HEK293 (cell line): Measurements from ENCODE around the gene RGS9.

ENCODE experiments used
- CTCF ChIA-PET: fragments of 350-600 bp; formaldehyde crosslinking; extraction: SDS; loops from one replicate; lab custom pipeline; 2021; ENCODE audit warnings: antibody characterized with exemption; lab: Yijun Ruan, JAX
- POLR2A ChIA-PET: fragments of 300-600 bp; formaldehyde crosslinking; extraction: SDS; loops from one replicate; lab custom pipeline; 2020; ENCODE audit warnings: antibody characterized with exemption, inconsistent platforms; lab: Yijun Ruan, JAX
- H3K27ac ChIP-seq: fragments of 200-500 bp; sonication (Bioruptor generic); 2 replicates; pipeline ENCODE4 v1.5.1; 2014; ENCODE audit warnings: low read depth, low read length, control low read depth, inconsistent platforms; ENCODE audit errors: extremely low read depth
- H3K36me3 ChIP-seq, 2 experiments: fragments of 200-500 bp in 1 of 2; sonication (Bioruptor generic) in 1 of 2; 1 replicate in 1 of 2; 2 replicates in 1 of 2; pipeline ENCODE4 v1.5.1; 2014 to 2017; ENCODE audit warnings: inconsistent platforms in 2 of 2, low read length in 2 of 2; ENCODE audit not compliant: control insufficient read depth in 2 of 2, insufficient read depth in 1 of 2
- H3K4me1 ChIP-seq: fragments of 200-500 bp; sonication (Bioruptor generic); 2 replicates; pipeline ENCODE4 v1.5.1; 2014; ENCODE audit warnings: mild to moderate bottlenecking, low read length, inconsistent platforms; ENCODE audit not compliant: control insufficient read depth, insufficient read depth
- H3K4me3 ChIP-seq: 2 replicates; pipeline ENCODE4 v1.5.1; 2011; ENCODE audit warnings: low read depth, mild to moderate bottlenecking, control low read depth, low read length, moderate library complexity
- H3K9me3 ChIP-seq: fragments of 200-500 bp; sonication (Bioruptor generic); 2 replicates; pipeline ENCODE4 v1.5.1; 2014; ENCODE audit warnings: low read depth, low read length, inconsistent platforms; ENCODE audit not compliant: control insufficient read depth, insufficient read depth
- HOXC10 ChIP-seq: sonication (generic); formaldehyde crosslinking; IDR thresholded peaks from 2 replicates; pipeline ENCODE4 v1.8.1; 2023; ENCODE audit warnings: mild to moderate bottlenecking, missing genetic modification reagents
- PRDM1 ChIP-seq: fragments of 450-650 bp; formaldehyde crosslinking; IDR thresholded peaks from 2 replicates; pipeline ENCODE4; 2016; ENCODE audit warnings: missing biosample characterization, missing genetic modification characterization
- REPIN1 ChIP-seq: fragments of 450-650 bp; formaldehyde crosslinking; IDR thresholded peaks from 2 replicates; pipeline ENCODE4 v1.5.1; 2017; ENCODE audit warnings: missing biosample characterization, missing genetic modification characterization, low read depth
- SALL2 ChIP-seq: fragments of 450-650 bp; formaldehyde crosslinking; IDR thresholded peaks from 2 replicates; pipeline ENCODE4 v1.5.0; 2017; ENCODE audit warnings: missing biosample characterization, mild to moderate bottlenecking, missing genetic modification characterization, borderline replicate concordance
- ZBTB10 ChIP-seq: fragments of 450-650 bp; formaldehyde crosslinking; IDR thresholded peaks from 2 replicates; pipeline ENCODE4 v1.5.1; 2016; ENCODE audit warnings: missing biosample characterization, missing genetic modification characterization
- ZBTB48 ChIP-seq: fragments of 450-650 bp; formaldehyde crosslinking; IDR thresholded peaks from 2 replicates; pipeline ENCODE4 v1.5.1; 2016; ENCODE audit warnings: missing biosample characterization, missing genetic modification characterization
- ZFHX2 ChIP-seq: fragments of 450-650 bp; formaldehyde crosslinking; conservative IDR thresholded peaks from 2 replicates; pipeline ENCODE4 v1.5.1; 2016; ENCODE audit warnings: missing biosample characterization, missing genetic modification characterization
- ZNF138 ChIP-seq: fragments of 450-650 bp; formaldehyde crosslinking; IDR thresholded peaks from 2 replicates; pipeline ENCODE4 v1.5.1; 2016; ENCODE audit warnings: missing biosample characterization, missing genetic modification characterization, borderline replicate concordance
- ZNF26 ChIP-seq: fragments of 450-650 bp; formaldehyde crosslinking; IDR thresholded peaks from 2 replicates; pipeline ENCODE4 v1.5.1; 2016; ENCODE audit warnings: missing biosample characterization, missing genetic modification characterization
- ZNF423 ChIP-seq: fragments of 450-650 bp; formaldehyde crosslinking; IDR thresholded peaks from 2 replicates; pipeline ENCODE4 v1.5.1; 2016; ENCODE audit warnings: missing biosample characterization, missing genetic modification characterization
- ZNF510 ChIP-seq: fragments of 450-650 bp; formaldehyde crosslinking; IDR thresholded peaks from 2 replicates; pipeline ENCODE4 v1.5.1; 2018; ENCODE audit warnings: mild to moderate bottlenecking, missing genetic modification characterization, missing biosample characterization; ENCODE audit not compliant: insufficient replicate concordance
- ZNF596 ChIP-seq: fragments of 450-650 bp; IDR thresholded peaks from 2 replicates; pipeline ENCODE4 v1.5.0; 2018; ENCODE audit warnings: missing biosample characterization, mild to moderate bottlenecking, missing genetic modification characterization, moderate library complexity
- ZNF776 ChIP-seq: fragments of 450-650 bp; formaldehyde crosslinking; IDR thresholded peaks from 2 replicates; pipeline ENCODE4 v1.5.0; 2017; ENCODE audit warnings: missing biosample characterization, missing genetic modification characterization, borderline replicate concordance
- ZNF830 ChIP-seq: fragments of 450-650 bp; IDR thresholded peaks from 2 replicates; pipeline ENCODE4 v1.5.0; 2018; ENCODE audit warnings: missing biosample characterization, missing genetic modification characterization, low read depth, mild to moderate bottlenecking, moderate library complexity
- TF ChIP-seq, protein P1 (sequence below): fragments of 450-650 bp; formaldehyde crosslinking; IDR thresholded peaks from 2 replicates; pipeline ENCODE4 v1.5.1; 2016; ENCODE audit warnings: missing biosample characterization, missing genetic modification characterization, borderline replicate concordance

Gene RGS9

DNA sequence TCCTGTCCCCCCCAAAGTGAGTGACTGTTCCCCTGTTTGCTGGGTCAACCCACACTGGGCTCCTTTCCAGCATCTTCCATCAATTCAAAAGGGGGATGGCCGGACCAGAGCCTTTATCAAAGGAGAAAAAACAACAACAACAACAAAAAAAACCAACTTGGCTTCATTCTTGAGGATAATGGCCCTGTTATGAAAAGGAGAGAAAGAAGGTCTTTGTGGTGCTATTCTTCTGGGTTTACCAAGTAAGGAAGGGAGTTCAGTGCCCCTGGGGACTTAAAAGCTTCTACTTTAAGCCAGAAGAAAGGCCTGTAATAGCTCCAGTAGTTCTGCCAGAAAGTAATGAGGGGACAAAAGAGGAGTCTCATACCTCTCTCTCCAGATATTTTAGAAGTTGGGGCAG is 71.5 kb downstream of the RGS9 start (continued):
- TF ChIP-seq, protein P1, sequence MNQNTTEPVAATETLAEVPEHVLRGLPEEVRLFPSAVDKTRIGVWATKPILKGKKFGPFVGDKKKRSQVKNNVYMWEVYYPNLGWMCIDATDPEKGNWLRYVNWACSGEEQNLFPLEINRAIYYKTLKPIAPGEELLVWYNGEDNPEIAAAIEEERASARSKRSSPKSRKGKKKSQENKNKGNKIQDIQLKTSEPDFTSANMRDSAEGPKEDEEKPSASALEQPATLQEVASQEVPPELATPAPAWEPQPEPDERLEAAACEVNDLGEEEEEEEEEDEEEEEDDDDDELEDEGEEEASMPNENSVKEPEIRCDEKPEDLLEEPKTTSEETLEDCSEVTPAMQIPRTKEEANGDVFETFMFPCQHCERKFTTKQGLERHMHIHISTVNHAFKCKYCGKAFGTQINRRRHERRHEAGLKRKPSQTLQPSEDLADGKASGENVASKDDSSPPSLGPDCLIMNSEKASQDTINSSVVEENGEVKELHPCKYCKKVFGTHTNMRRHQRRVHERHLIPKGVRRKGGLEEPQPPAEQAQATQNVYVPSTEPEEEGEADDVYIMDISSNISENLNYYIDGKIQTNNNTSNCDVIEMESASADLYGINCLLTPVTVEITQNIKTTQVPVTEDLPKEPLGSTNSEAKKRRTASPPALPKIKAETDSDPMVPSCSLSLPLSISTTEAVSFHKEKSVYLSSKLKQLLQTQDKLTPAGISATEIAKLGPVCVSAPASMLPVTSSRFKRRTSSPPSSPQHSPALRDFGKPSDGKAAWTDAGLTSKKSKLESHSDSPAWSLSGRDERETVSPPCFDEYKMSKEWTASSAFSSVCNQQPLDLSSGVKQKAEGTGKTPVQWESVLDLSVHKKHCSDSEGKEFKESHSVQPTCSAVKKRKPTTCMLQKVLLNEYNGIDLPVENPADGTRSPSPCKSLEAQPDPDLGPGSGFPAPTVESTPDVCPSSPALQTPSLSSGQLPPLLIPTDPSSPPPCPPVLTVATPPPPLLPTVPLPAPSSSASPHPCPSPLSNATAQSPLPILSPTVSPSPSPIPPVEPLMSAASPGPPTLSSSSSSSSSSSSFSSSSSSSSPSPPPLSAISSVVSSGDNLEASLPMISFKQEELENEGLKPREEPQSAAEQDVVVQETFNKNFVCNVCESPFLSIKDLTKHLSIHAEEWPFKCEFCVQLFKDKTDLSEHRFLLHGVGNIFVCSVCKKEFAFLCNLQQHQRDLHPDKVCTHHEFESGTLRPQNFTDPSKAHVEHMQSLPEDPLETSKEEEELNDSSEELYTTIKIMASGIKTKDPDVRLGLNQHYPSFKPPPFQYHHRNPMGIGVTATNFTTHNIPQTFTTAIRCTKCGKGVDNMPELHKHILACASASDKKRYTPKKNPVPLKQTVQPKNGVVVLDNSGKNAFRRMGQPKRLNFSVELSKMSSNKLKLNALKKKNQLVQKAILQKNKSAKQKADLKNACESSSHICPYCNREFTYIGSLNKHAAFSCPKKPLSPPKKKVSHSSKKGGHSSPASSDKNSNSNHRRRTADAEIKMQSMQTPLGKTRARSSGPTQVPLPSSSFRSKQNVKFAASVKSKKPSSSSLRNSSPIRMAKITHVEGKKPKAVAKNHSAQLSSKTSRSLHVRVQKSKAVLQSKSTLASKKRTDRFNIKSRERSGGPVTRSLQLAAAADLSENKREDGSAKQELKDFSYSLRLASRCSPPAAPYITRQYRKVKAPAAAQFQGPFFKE (tag by site-specific recombination): no peak
- TF ChIP-seq ZNF830: no peak

GRCh38 chr17:65218261-65218660 is 81.1 kb downstream of the RGS9 start:
- Histone ChIP-seq H3K4me3 (no peak overlapping the region), H3K36me3 (no peaks in the 10 kb centered on the region), H3K4me1 (no peaks in the 10 kb centered on the region), H3K9me3 (no peaks in the 10 kb centered on the region), H3K27ac (no peak overlapping the region)
- CTCF ChIA-PET: interaction anchor here (0.7 to 3.6 kb wide), 7 partner anchors 9 to 768 kb away, joined by 3 to 16 read pairs (median 4); no protein-coding TSS in a partner anchor
- POLR2A ChIA-PET: no interaction called here
- no peak for TF ChIP-seq ZBTB10 (tag by site-specific recombination)
- no peak for TF ChIP-seq ZNF26 (tag by site-specific recombination)
- TF ChIP-seq ZNF596 (tag by site-specific recombination): no peak
- TF ChIP-seq ZNF138 (tag by site-specific recombination): no peak
- no peak for TF ChIP-seq REPIN1 (tag by site-specific recombination)
- TF ChIP-seq ZNF776 (tag by site-specific recombination): no peak
- no peak for TF ChIP-seq SALL2
- TF ChIP-seq ZFHX2 (tag by site-specific recombination): no peak
- TF ChIP-seq ZBTB48: no peak
- TF ChIP-seq ZNF510 (tag by site-specific recombination): no peak
- TF ChIP-seq ZNF423: no peak
- no peak for TF ChIP-seq HOXC10 (CRISPR knock-in tag)
- TF ChIP-seq PRDM1 (tag by site-specific recombination): no peak
